PC-9 (cell line): ENCODE measurements around the gene LAMA3. TPM values are rescaled to one million over a fixed set of nuclear protein-coding genes. Genes with fewer than 3 reads are reported as not detected.

Source experiments
- BruUV-seq: library from RNA; stranded (reverse); fragments of 400-500 nt; replicated peaks from 2 replicates; lab custom pipeline; 2021; lab: Mats Ljungman, UMichigan
- CTCF ChIA-PET: fragments of 300-600 bp; sonication (Branson Sonifier 250); formaldehyde crosslinking; loops from one replicate; lab custom pipeline; 2022; ENCODE audit warnings: antibody characterized with exemption; lab: Charles Lee
- POLR2A ChIA-PET: fragments of 300-600 bp; sonication (Branson Sonifier 250); formaldehyde crosslinking; loops from one replicate; lab custom pipeline; 2022; ENCODE audit warnings: antibody characterized with exemption; ENCODE audit not compliant: unreplicated experiment; lab: Charles Lee
- DNase-seq, 2 experiments: peaks; one replicate each; pipeline versions ENCODE4 v3.0.0 to v3.0.0-alpha.2; 2015 to 2022; ENCODE audit warnings: mixed read lengths in 1 of 2
- H2AFZ ChIP-seq: fragments of 200-600 bp; sonication (generic); 2 replicates; pipeline ENCODE4 v1.8.1; 2017; ENCODE audit warnings: antibody characterized with exemption
- H3F3A ChIP-seq: fragments of 200-600 bp; sonication (generic); 2 replicates; pipeline ENCODE4 v1.8.1; 2017; ENCODE audit warnings: antibody characterized with exemption, mild to moderate bottlenecking, low read depth; ENCODE audit not compliant: insufficient read depth
- H3K27ac ChIP-seq: fragments of 200-600 bp; sonication (generic); 2 replicates; pipeline ENCODE4 v1.6.1; 2016; ENCODE audit warnings: mixed run types
- H3K27me3 ChIP-seq: fragments of 200-600 bp; sonication (generic); 2 replicates; pipeline ENCODE4 v1.6.1; 2016; ENCODE audit warnings: low read depth, mixed run types; ENCODE audit not compliant: insufficient read depth
- H3K36me3 ChIP-seq: fragments of 200-600 bp; sonication (generic); 2 replicates; pipeline ENCODE4 v1.6.1; 2016; ENCODE audit warnings: low read depth, mixed run types
- H3K4me1 ChIP-seq: fragments of 200-600 bp; sonication (generic); replicated peaks from 2 replicates; pipeline ENCODE4 v1.6.1; 2016; ENCODE audit warnings: mixed run types; ENCODE audit not compliant: insufficient read depth
- H3K4me2 ChIP-seq: fragments of 200-600 bp; sonication (generic); 2 replicates; pipeline ENCODE4 v1.6.1; 2017; ENCODE audit warnings: mixed run types
- H3K4me3 ChIP-seq: fragments of 200-600 bp; sonication (generic); 2 replicates; pipeline ENCODE4 v1.6.1; 2016; ENCODE audit warnings: mixed run types
- H3K79me2 ChIP-seq: fragments of 200-600 bp; sonication (generic); 2 replicates; pipeline ENCODE4 v1.6.1; 2017; ENCODE audit warnings: low read depth, mixed run types
- H3K9me2 ChIP-seq: fragments of 200-600 bp; sonication (generic); 2 replicates; pipeline ENCODE4 v1.8.1; 2017; ENCODE audit warnings: mild to moderate bottlenecking; ENCODE audit not compliant: insufficient read depth
- H3K9me3 ChIP-seq: fragments of 200-600 bp; sonication (generic); 2 replicates; pipeline ENCODE4 v1.8.1; 2016; ENCODE audit warnings: low read depth; ENCODE audit not compliant: insufficient read depth
- H4K20me1 ChIP-seq: fragments of 200-600 bp; sonication (generic); 2 replicates; pipeline ENCODE4 v1.8.1; 2017; ENCODE audit not compliant: insufficient read depth
- CTCF ChIP-seq: fragments of 200-600 bp; sonication (generic); conservative IDR thresholded peaks from 2 replicates; pipeline ENCODE4 v1.6.1; 2017; ENCODE audit warnings: mixed run types, antibody characterized with exemption, mild to moderate bottlenecking, moderate library complexity
- EZH2 ChIP-seq: fragments of 200-600 bp; sonication (generic); IDR thresholded peaks from 2 replicates; pipeline ENCODE4 v1.8.0; 2017; ENCODE audit warnings: antibody characterized with exemption, low read depth
- intact Hi-C: fragments of 100-400 bp; cut with micrococcal nuclease; formaldehyde crosslinking; loops from one replicate; pipeline ENCODE4 v1.10.0; 2022; ENCODE audit not compliant: unreplicated experiment
- total RNA-seq: library from RNA; stranded (reverse); gene quantifications from 2 replicates; pipeline ENCODE4 v1.2.3, GENCODE V29; 2021

Gene LAMA3
- total RNA-seq, 1 experiment from 2014 or later, result 44.4 TPM

DNA sequence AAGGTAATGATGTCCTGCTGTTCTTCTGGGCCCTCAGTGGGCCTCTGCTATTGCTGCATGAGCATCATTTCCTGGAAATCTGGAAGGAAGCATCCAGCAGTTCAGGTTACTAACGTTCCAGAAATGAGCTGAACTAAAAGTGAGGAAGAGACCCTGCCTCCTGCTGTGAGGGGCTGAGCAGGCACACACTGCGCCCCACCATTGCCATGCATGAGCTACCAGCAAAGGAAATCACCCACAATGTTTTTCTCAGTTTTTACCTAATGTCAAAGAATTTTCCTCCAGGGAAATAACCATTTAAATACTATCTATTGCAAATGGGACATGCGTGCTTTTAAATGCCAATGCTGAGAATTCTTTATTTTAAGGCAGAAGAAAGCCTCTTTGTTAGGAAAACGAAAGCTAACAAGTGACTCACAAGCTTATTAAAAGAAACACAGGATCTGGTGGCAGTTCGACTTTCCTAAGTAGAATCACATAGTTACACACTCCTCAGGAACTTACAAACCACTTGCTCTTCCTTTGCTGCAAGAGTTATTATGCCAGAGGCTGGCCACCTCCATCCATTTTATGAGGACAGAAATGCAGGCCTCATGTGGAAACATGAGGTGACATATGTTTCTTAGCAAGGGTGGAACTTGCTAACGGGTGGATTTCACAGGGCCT is 172.7 kb downstream of the LAMA3 start:
- H3F3A ChIP-seq, result peaks cover 13% of the 10 kb centered on the region
- intact Hi-C loops, result no loop called here
- H3K4me3 ChIP-seq, result no peak overlapping the region
- TF ChIP-seq EZH2, result no peak
- TF ChIP-seq CTCF, result no peak
- peak in 1 of 2 experiments; percentile 78 for DNase-seq
- ChIA-PET CTCF (no interaction called here), POLR2A (interaction anchor here (0.7 kb wide), 1 partner anchor 230 kb away, joined by 11 read pairs; no protein-coding TSS in a partner anchor)
- H3K79me2 ChIP-seq, result no peaks in the 10 kb centered on the region
- BruUV-seq, result no TSS peak
- no peaks in the 10 kb centered on the region for H4K20me1 ChIP-seq
- peak overlapping the region; percentile 70 for H3K27ac ChIP-seq
- peak overlapping the region; percentile 10; the same call in 1 of the 2 replicates for H3K4me2 ChIP-seq
- H3K9me3 ChIP-seq, result no peaks in the 10 kb centered on the region
- H3K9me2 ChIP-seq, result no peaks in the 10 kb centered on the region
- peaks cover 22% of the 10 kb centered on the region for H3K4me1 ChIP-seq
- H2AFZ ChIP-seq, result no peak overlapping the region
- H3K27me3 ChIP-seq, result no peaks in the 10 kb centered on the region
- H3K36me3 ChIP-seq, result no peaks in the 10 kb centered on the region

DNA sequence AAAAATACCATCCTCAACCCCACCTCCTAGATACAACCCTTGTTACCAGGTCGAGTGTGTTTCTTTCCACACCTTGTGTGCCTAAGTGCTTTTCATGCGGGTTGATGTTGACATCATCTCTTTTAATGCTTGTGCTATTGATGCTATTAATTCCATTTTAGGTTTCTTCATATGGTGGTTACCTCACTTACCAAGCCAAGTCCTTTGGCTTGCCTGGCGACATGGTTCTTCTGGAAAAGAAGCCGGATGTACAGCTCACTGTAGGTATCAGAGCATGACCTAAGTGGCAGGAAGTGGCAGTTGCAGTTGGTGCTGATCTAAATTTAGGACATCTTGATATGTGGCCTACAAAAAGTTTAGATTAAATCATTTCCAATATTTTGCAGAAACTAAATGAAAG is 175.4 kb downstream of the LAMA3 start:
- Histone ChIP-seq H3K9me2 (no peaks in the 10 kb centered on the region), H3K4me3 (no peak overlapping the region), H4K20me1 (no peaks in the 10 kb centered on the region), H3K36me3 (no peaks in the 10 kb centered on the region), H3K27ac (no peak overlapping the region), H3F3A (peaks cover 12% of the 10 kb centered on the region), H3K79me2 (no peaks in the 10 kb centered on the region), H3K4me1 (peaks cover 19% of the 10 kb centered on the region), H3K27me3 (no peaks in the 10 kb centered on the region), H2AFZ (no peak overlapping the region), H3K4me2 (no peak overlapping the region), H3K9me3 (no peaks in the 10 kb centered on the region)
- ChIA-PET POLR2A (no interaction called here), CTCF (interaction anchor here (0.6 kb wide), 1 partner anchor 161 kb away, joined by 8 read pairs; no protein-coding TSS in a partner anchor)
- intact Hi-C loops, result no loop called here
- no peak for TF ChIP-seq CTCF
- no peak for TF ChIP-seq EZH2
- BruUV-seq, result no TSS peak
- no peak for DNase-seq

DNA sequence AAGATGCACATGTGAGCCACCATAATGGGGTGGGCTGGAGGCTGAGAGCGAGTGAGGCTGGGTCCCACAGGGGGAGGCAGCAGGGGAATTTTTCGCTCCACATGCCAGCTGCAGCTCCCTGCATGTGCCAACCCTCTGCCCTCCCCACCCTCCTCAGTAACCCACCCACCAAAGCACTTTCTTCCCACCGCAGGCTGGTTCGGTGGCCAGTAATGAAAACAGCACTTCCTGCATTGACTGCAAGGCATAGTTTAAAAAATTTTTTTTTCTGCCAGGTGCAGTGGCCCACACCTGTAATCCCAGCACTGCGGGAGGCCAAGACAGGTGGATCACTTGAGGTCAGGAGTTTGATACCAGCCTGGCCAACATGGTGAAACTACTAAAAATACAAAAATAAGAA is 177.8 kb downstream of the LAMA3 start:
- H2AFZ ChIP-seq, result no peak overlapping the region

More for the DNA sequence above, 177.8 kb downstream of the LAMA3 start:
- no peak overlapping the region for H3K4me3 ChIP-seq
- H3K4me2 ChIP-seq, result no peak overlapping the region
- intact Hi-C loops, result no loop called here
- no peaks in the 10 kb centered on the region for H3K9me2 ChIP-seq
- H3K27me3 ChIP-seq, result no peaks in the 10 kb centered on the region
- no TSS peak for BruUV-seq
- H4K20me1 ChIP-seq, result no peaks in the 10 kb centered on the region
- CTCF ChIA-PET, result no interaction called here
- H3K4me1 ChIP-seq, result peaks cover 29% of the 10 kb centered on the region
- no peaks in the 10 kb centered on the region for H3K79me2 ChIP-seq
- no peak for TF ChIP-seq EZH2
- TF ChIP-seq CTCF, result no peak
- no peaks in the 10 kb centered on the region for H3K9me3 ChIP-seq
- no peaks in the 10 kb centered on the region for H3K36me3 ChIP-seq
- DNase-seq, result no peak
- H3F3A ChIP-seq, result peaks cover 24% of the 10 kb centered on the region; the same call in 1 of the 2 replicates
- POLR2A ChIA-PET, result no interaction called here
- H3K27ac ChIP-seq, result no peak overlapping the region
